ENCODE data around the gene C4BPA. TPM values are rescaled to one million over a fixed set of nuclear protein-coding genes. Genes with fewer than 3 reads are reported as not detected.

Gene C4BPA
- total and polyA plus RNA-seq, 2 of the 8 experiments (the other 6 are each of a cell fraction or from before 2014, with no cell fraction given) = not detected

DNA sequence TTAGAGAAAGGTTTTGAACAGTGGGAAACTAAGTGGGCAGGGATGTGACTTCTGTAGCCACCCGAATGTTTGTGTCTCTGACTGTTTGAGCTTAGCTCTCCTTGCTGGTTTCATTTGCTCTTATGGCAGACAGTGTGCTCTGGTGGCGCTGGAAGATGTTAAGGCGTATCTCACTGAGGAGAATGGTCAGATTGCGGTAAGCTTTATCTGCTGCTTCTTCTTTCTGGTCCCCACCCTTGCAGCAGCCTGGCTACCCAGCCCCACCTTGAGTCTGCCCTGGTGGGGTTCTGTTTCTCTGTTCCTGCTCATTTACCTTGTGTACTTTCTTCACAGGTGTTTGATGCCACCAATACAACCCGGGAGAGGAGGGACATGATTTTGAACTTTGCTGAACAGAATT lies 41.0 kb upstream of the C4BPA start:
- DNase-seq (ENCODE audit: low read depth in 1 of 2, low spot score in 2 of 2) (no peak), FAIRE-seq (no peak)
- Histone ChIP-seq H3K27me3 (replicated peaks in 1 of 4; ENCODE audit: control insufficient read depth in 3 of 4, extremely low read depth in 1 of 4, insufficient read depth in 3 of 4, low read length in 3 of 4) (no peaks in the 10 kb centered on the region), H2BK12ac (ENCODE audit: low read depth, low read length) (no peak overlapping the region), H3K18ac (ENCODE audit: extremely low read depth, low read length) (no peak overlapping the region), H2BK15ac (ENCODE audit: low read length) (no peak overlapping the region), H3K36me3 (ENCODE audit: control insufficient read depth in 2 of 4, insufficient read depth in 4 of 4, low read length in 3 of 4) (peaks cover 2 to 36% (median 23%) of the 10 kb centered on the region in 4 experiments; a peak in 7 of 8 replicates), H3K4me2 (ENCODE audit: insufficient read depth in 1 of 2, low read depth in 2 of 2, low read length in 2 of 2) (no peak overlapping the region), H3K9me3 (ENCODE audit: insufficient read depth in 2 of 2, low read depth in 1 of 2, low read length in 1 of 2) (no peaks in the 10 kb centered on the region), H2BK5ac (ENCODE audit: low read depth, low read length) (no peak overlapping the region), H4K20me1 (replicated peaks in 1 of 2; ENCODE audit: control insufficient read depth in 1 of 2, insufficient read depth in 2 of 2, low read length in 2 of 2) (no peaks in the 10 kb centered on the region), H3K4me1 (replicated peaks in 1 of 4; ENCODE audit: control insufficient read depth in 3 of 4, insufficient read depth in 4 of 4, low read length in 3 of 4) (peaks cover 0 to 3% (median 1%) of the 10 kb centered on the region in 4 experiments; a peak in 2 of 7 replicates), H3K9ac (replicated peaks in 1 of 4; ENCODE audit: extremely low read depth in 1 of 4, low read depth in 3 of 4, low read length in 3 of 4) (no peak overlapping the region), H2BK20ac (ENCODE audit: low read length) (no peak overlapping the region), H4K5ac (ENCODE audit: insufficient read length, low read depth, low read length) (no peak overlapping the region), H3K4ac (replicated peaks; ENCODE audit: insufficient read length, low read depth, low read length) (no peak overlapping the region), H2BK120ac (replicated peaks; ENCODE audit: low read depth, low read length) (no peak overlapping the region), H3K4me3 (ENCODE audit: extremely low read depth in 1 of 4, insufficient read depth in 2 of 4, low read depth in 3 of 4, low read length in 4 of 4) (no peak overlapping the region), H2AK5ac (ENCODE audit: low read depth, low read length) (no peak overlapping the region), H4K91ac (replicated peaks; ENCODE audit: insufficient read length, low read length) (no peak overlapping the region), H3K79me1 (ENCODE audit: low read depth, low read length) (no peaks in the 10 kb centered on the region), H3K23ac (ENCODE audit: insufficient read length) (no peak overlapping the region), H3K79me2 (ENCODE audit: control insufficient read depth in 1 of 2, insufficient read depth in 2 of 2, low read length in 2 of 2) (no peaks in the 10 kb centered on the region), H3K23me2 (ENCODE audit: low read depth, low read length) (no peaks in the 10 kb centered on the region), H2AFZ (ENCODE audit: low read length) (no peak overlapping the region), H3K56ac (replicated peaks; ENCODE audit: insufficient read length, low read depth, low read length) (no peak overlapping the region), H4K8ac (ENCODE audit: extremely low read depth, insufficient read depth, low read length) (no peak overlapping the region), H3K14ac (ENCODE audit: insufficient read length) (no peak overlapping the region), H3K27ac (ENCODE audit: low read depth, low read length) (no peak overlapping the region)
- ChIA-PET CTCF (ENCODE audit: partially characterized antibody) (no interaction called here), POLR2A (ENCODE audit: partially characterized antibody) (no interaction called here)
- WGBS, 2 experiments (ENCODE audit: extremely low coverage in 1 of 2, insufficient coverage in 1 of 2, insufficient read length in 1 of 2, insufficient replicate concordance in 2 of 2, low coverage in 1 of 2, low lambda C conversion rate in 2 of 2, missing lambda C conversion rate in 1 of 2) = 96% methylated on average over 5 of the region's 5 CpGs; no CpG with 5 or more reads in 1 of the 2 experiments
- TF ChIP-seq EGR1 (IDR thresholded peaks at IDR 0.05; ENCODE audit: borderline replicate concordance, low read depth, low read length) = no peak
- no peak for TF ChIP-seq HDAC6 (IDR thresholded peaks at IDR 0.05; ENCODE audit: low read depth, low read length)
- TF ChIP-seq, protein P1, sequence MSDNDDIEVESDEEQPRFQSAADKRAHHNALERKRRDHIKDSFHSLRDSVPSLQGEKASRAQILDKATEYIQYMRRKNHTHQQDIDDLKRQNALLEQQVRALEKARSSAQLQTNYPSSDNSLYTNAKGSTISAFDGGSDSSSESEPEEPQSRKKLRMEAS (IDR thresholded peaks at IDR 0.05) = no peak
- no peak for TF ChIP-seq GTF2F1 (IDR thresholded peaks at IDR 0.05; ENCODE audit: borderline replicate concordance, low read depth, low read length)
- no peak for TF ChIP-seq CREB1 (IDR thresholded peaks at IDR 0.05)
- no peak for TF ChIP-seq RFX5 (IDR thresholded peaks at IDR 0.05; ENCODE audit: borderline replicate concordance, low read depth, low read length)
- no peak for TF ChIP-seq HDAC2 (IDR thresholded peaks at IDR 0.05; ENCODE audit: borderline replicate concordance in 1 of 2, low read depth in 2 of 2, low read length in 2 of 2)
- TF ChIP-seq BACH1 (IDR thresholded peaks at IDR 0.05; ENCODE audit: low read length) = no peak
- no peak for TF ChIP-seq TBP (IDR thresholded peaks at IDR 0.05; ENCODE audit: low read depth, low read length)
- TF ChIP-seq EZH2 (IDR thresholded peaks at IDR 0.05; ENCODE audit: low read depth, low read length, severe bottlenecking) = no peak
- TF ChIP-seq POU5F1 (IDR thresholded peaks at IDR 0.05; ENCODE audit: low read depth, low read length) = no peak
- no peak for TF ChIP-seq RNF2 (IDR thresholded peaks at IDR 0.05; ENCODE audit: borderline replicate concordance, low read depth, low read length, missing control alignments, poor library complexity, severe bottlenecking)
- no peak for TF ChIP-seq KDM1A (IDR thresholded peaks at IDR 0.05; ENCODE audit: borderline replicate concordance, low read length)
- TF ChIP-seq KDM4A (IDR thresholded peaks at IDR 0.05; ENCODE audit: low read depth, low read length, severe bottlenecking) = no peak
